ENCODE measurements around the gene GAS6. TPM values are rescaled to one million over a fixed set of nuclear protein-coding genes. Genes with fewer than 3 reads are reported as not detected.
"Not testable (repeated sequence)": the region's sequence is repeated elsewhere in the genome, so short reads cannot be mapped to it uniquely, and the experiment has no call there.

Gene GAS6
- total RNA-seq (2021; fragmentation: NEBNext Ultra II Directional; extraction: Animal tissue kit (Norgen Biotek cat#: 25700)), result 100 to 1,000 TPM; 669 to 813 (median 715) TPM
- long read RNA-seq, transcript GAS6-203 (7 exons, 2,507 nt), result minor isoform, 16 of 1,777 reads
- long read RNA-seq, transcript GAS6-201 (15 exons, 2,490 nt), result major isoform, 1,447 of 1,777 reads
- long read RNA-seq, transcript GAS6-204 (1 exons, 2,646 nt), result minor isoform, 8 of 1,777 reads
- long read RNA-seq, transcript GAS6-205 (9 exons, 2,169 nt), result minor isoform, 14 of 1,777 reads
- long read RNA-seq, partial matches to known transcripts, result 137 of 1,777 reads
- long read RNA-seq, other reads (novel, unspliced or antisense), result 155 of 1,777 reads

- DNase-seq, result peak; percentile 46
- peak within 1 kb of the TSS; percentile 97 for H3K4me3 Mint-ChIP-seq
Measured at GRCh38 chr13:113863524-113864272, at the start of gene GAS6. TSS of gene GAS6 (minus strand) at chr13:113864076. CDS start at chr13:113863920, 156 bp downstream.

GRCh38 chr13:113913408-113913807 is 49.5 kb upstream of the GAS6 start:
- H3K9me3 Mint-ChIP-seq, result peaks cover 22% of the 10 kb centered on the region
- peak overlapping the region; percentile 91 for H3K27ac Mint-ChIP-seq
- H3K36me3 Mint-ChIP-seq (ENCODE audit: low read depth), result peaks cover 47% of the 10 kb centered on the region
- peak overlapping the region; percentile 40; the same call in 1 of the 2 replicates for H3K4me3 Mint-ChIP-seq
- peaks cover 77% of the 10 kb centered on the region for H3K4me1 Mint-ChIP-seq (ENCODE audit: low read depth)
- DNase-seq, result peak; percentile 74
- H3K27me3 Mint-ChIP-seq (ENCODE audit: insufficient read depth), result not testable (repeated sequence)

More at GRCh38 chr13:113863524-113864272, at the start of gene GAS6:
- Mint-ChIP-seq H3K36me3 (ENCODE audit: low read depth) (peaks cover 55% of the 10 kb centered on the region), H3K27ac (peak within 1 kb of the TSS; percentile 93), H3K9me3 (peaks cover 3% of the 10 kb centered on the region; the same call in 1 of the 2 replicates), H3K27me3 (ENCODE audit: insufficient read depth) (peaks cover 4% of the 10 kb centered on the region), H3K4me1 (ENCODE audit: low read depth) (peaks cover 74% of the 10 kb centered on the region)
- peak; percentile 59 for TF ChIP-seq CTCF (IDR thresholded peaks at IDR 0.05)

- DNase-seq, result no peak
- H3K27me3 Mint-ChIP-seq (ENCODE audit: insufficient read depth), result no peaks in the 10 kb centered on the region; the same call in none of the 2 replicates
- peaks cover 22% of the 10 kb centered on the region for H3K9me3 Mint-ChIP-seq
- H3K27ac Mint-ChIP-seq, result peak overlapping the region; percentile 79
- H3K36me3 Mint-ChIP-seq (ENCODE audit: low read depth), result peaks cover 47% of the 10 kb centered on the region
- peaks cover 85% of the 10 kb centered on the region for H3K4me1 Mint-ChIP-seq (ENCODE audit: low read depth)
- H3K4me3 Mint-ChIP-seq, result peak overlapping the region; percentile 3
- TF ChIP-seq CTCF (IDR thresholded peaks at IDR 0.05), result no peak
Measured at GRCh38 chr13:113912596-113912995, 48.7 kb upstream of the GAS6 start.

- peaks cover 1% of the 10 kb centered on the region; the same call in 1 of the 2 replicates for H3K27me3 Mint-ChIP-seq (ENCODE audit: insufficient read depth)
- peak overlapping the region; percentile 88 for H3K4me3 Mint-ChIP-seq
- peaks cover 23% of the 10 kb centered on the region for H3K36me3 Mint-ChIP-seq (ENCODE audit: low read depth)
- peaks cover 7% of the 10 kb centered on the region for H3K9me3 Mint-ChIP-seq
- peaks cover 88% of the 10 kb centered on the region for H3K4me1 Mint-ChIP-seq (ENCODE audit: low read depth)
- DNase-seq, result peak; percentile 78
- no peak for TF ChIP-seq CTCF (IDR thresholded peaks at IDR 0.05)
- peak overlapping the region; percentile 81 for H3K27ac Mint-ChIP-seq
Measured at GRCh38 chr13:113907635-113908617, 44.0 kb upstream of the GAS6 start.

GRCh38 chr13:113906571-113906970 is 42.7 kb upstream of the GAS6 start:
- H3K9me3 Mint-ChIP-seq, result no peaks in the 10 kb centered on the region
- peak overlapping the region; percentile 81 for H3K27ac Mint-ChIP-seq
- H3K4me1 Mint-ChIP-seq (ENCODE audit: low read depth), result peaks cover 83% of the 10 kb centered on the region
- no peak for DNase-seq
- no peak for TF ChIP-seq CTCF (IDR thresholded peaks at IDR 0.05)
- peaks cover 14% of the 10 kb centered on the region; the same call in 1 of the 2 replicates for H3K36me3 Mint-ChIP-seq (ENCODE audit: low read depth)
- H3K4me3 Mint-ChIP-seq, result no peak overlapping the region
- H3K27me3 Mint-ChIP-seq (ENCODE audit: insufficient read depth), result peaks cover 1% of the 10 kb centered on the region; the same call in 1 of the 2 replicates
